ENCODE measurements around the gene ARHGAP10. TPM values are rescaled to one million over a fixed set of nuclear protein-coding genes. Genes with fewer than 3 reads are reported as not detected.

The ARHGAP10 gene
- total RNA-seq, 1 experiment from 2014 or later, result 11.7 TPM

DNA sequence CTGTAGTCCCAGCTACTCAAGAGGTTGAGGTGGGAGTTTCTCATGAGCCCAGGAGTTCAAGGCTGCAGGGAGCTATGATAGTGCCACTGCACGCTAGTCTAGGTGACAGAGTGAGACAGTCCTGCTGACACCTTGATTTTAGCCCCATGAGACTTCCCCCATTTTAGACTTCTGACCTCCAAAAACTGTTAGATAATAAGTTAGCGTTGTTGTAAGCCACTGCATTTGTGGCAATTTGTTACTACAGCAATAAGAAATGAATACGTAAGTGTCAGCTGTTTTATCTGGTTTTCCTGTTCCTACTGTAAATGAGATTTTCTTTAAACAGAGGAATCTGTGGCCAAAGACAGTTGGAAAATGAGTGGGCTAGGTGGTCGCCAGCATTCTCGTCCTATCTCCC lies 83.9 kb downstream of the ARHGAP10 start:
- no peaks in the 10 kb centered on the region for H3K9me3 ChIP-seq (ENCODE audit: control insufficient read depth, insufficient read depth, low read depth, low read length)
- in situ Hi-C loops (cut with HindIII; ENCODE audit: low pct_unique_long_range_greater_than_20kb, low sequenced_read_pairs) (no loop called here), intact Hi-C loops (cut with micrococcal nuclease; ENCODE audit: unreplicated experiment) (no loop called here)
- no TSS peak for BruUV-seq (replicated peaks)
- H3K27ac ChIP-seq (ENCODE audit: low read length), result no peak overlapping the region
- peaks cover 5% of the 10 kb centered on the region; the same call in 1 of the 2 replicates for H3K4me1 ChIP-seq (ENCODE audit: control insufficient read depth, insufficient read depth, low read length)
- CTCF ChIA-PET, result no interaction called here
- no peak for TF ChIP-seq TCF7L2 (IDR thresholded peaks at IDR 0.05; ENCODE audit: low read depth, low read length)
- no peak for TF ChIP-seq POLR2AphosphoS5 (IDR thresholded peaks at IDR 0.05; ENCODE audit: low read depth, low read length)
- TF ChIP-seq, protein P1, sequence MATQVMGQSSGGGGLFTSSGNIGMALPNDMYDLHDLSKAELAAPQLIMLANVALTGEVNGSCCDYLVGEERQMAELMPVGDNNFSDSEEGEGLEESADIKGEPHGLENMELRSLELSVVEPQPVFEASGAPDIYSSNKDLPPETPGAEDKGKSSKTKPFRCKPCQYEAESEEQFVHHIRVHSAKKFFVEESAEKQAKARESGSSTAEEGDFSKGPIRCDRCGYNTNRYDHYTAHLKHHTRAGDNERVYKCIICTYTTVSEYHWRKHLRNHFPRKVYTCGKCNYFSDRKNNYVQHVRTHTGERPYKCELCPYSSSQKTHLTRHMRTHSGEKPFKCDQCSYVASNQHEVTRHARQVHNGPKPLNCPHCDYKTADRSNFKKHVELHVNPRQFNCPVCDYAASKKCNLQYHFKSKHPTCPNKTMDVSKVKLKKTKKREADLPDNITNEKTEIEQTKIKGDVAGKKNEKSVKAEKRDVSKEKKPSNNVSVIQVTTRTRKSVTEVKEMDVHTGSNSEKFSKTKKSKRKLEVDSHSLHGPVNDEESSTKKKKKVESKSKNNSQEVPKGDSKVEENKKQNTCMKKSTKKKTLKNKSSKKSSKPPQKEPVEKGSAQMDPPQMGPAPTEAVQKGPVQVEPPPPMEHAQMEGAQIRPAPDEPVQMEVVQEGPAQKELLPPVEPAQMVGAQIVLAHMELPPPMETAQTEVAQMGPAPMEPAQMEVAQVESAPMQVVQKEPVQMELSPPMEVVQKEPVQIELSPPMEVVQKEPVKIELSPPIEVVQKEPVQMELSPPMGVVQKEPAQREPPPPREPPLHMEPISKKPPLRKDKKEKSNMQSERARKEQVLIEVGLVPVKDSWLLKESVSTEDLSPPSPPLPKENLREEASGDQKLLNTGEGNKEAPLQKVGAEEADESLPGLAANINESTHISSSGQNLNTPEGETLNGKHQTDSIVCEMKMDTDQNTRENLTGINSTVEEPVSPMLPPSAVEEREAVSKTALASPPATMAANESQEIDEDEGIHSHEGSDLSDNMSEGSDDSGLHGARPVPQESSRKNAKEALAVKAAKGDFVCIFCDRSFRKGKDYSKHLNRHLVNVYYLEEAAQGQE (IDR thresholded peaks at IDR 0.05; ENCODE audit: insufficient read depth in 1 of 2, low read depth in 2 of 2, low read length in 1 of 2), result no peak
- DNase-seq (ENCODE audit: low read depth, low spot score), result no peak
- POLR2A ChIA-PET, result no interaction called here
- no peak overlapping the region for H3K4me3 ChIP-seq (ENCODE audit: low read depth in 2 of 2, low read length in 2 of 2)
- no peaks in the 10 kb centered on the region for H3K36me3 ChIP-seq (ENCODE audit: control insufficient read depth, insufficient read depth, low read length)
- H3K27me3 ChIP-seq (ENCODE audit: control insufficient read depth, insufficient read depth, low read length), result no peaks in the 10 kb centered on the region
- ATAC-seq, result no peak

DNA sequence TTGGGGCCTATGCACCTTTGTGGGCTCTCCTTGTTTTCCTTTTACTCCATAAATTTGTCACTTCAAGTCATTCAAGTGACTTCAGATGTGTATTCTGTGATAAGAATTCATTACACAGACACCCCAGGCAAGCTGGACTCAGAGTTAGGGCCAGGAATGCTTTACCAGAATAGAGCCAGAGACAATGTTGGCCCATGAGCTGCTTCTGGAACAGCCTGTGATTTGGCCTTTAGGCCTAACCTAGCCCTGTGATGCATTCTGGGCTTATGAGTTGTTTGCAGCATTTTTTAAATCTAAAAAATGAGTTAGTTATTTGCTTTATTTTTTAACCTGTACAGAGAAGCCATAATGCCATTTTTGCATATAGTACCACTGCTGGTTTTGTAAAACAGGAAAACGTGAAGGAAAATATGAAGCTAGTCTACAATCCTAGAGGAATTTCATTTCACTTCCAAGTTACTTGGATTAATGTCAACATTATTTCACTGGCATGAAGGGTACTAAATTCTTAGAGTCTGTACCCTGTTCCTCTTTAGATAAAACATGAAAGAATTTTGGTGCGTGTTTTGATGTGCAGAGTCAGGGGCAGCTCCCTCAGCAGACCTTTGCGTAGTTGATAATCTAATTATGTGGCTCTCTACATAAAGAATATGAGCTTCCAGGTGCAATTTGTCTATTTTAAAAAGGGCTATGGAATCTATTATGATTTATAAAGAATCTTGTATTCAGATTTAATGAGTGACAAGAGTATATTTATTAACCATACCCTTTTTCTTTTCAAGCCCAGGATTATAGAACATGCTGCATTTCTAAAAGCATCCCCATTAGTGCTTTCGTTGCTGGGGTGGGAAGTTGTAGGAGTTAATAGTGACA lies 84.7 kb downstream of the ARHGAP10 start:
- TF ChIP-seq, protein P1 (IDR thresholded peaks at IDR 0.05; ENCODE audit: insufficient read depth in 1 of 2, low read depth in 2 of 2, low read length in 1 of 2), result no peak
- TF ChIP-seq SIN3A (IDR thresholded peaks at IDR 0.05; ENCODE audit: borderline replicate concordance, insufficient read depth, low read depth, low read length), result no peak
- no peak for TF ChIP-seq TCF7L2 (IDR thresholded peaks at IDR 0.05; ENCODE audit: low read depth, low read length)
- TF ChIP-seq POLR2AphosphoS5 (IDR thresholded peaks at IDR 0.05; ENCODE audit: low read depth, low read length), result no peak
- POLR2A ChIA-PET, result no interaction called here
- Histone ChIP-seq H3K9me3 (ENCODE audit: control insufficient read depth, insufficient read depth, low read depth, low read length) (no peaks in the 10 kb centered on the region), H3K27me3 (ENCODE audit: control insufficient read depth, insufficient read depth, low read length) (no peaks in the 10 kb centered on the region), H3K27ac (ENCODE audit: low read length) (no peak overlapping the region), H3K4me1 (ENCODE audit: control insufficient read depth, insufficient read depth, low read length) (peaks cover 5% of the 10 kb centered on the region; the same call in 1 of the 2 replicates), H3K36me3 (ENCODE audit: control insufficient read depth, insufficient read depth, low read length) (no peaks in the 10 kb centered on the region), H3K4me3 (ENCODE audit: low read depth in 2 of 2, low read length in 2 of 2) (no peak overlapping the region)
- in situ Hi-C loops (cut with HindIII; ENCODE audit: low pct_unique_long_range_greater_than_20kb, low sequenced_read_pairs), result no loop called here
- DNase-seq (ENCODE audit: low read depth, low spot score) (no peak), ATAC-seq (no peak)
- no TSS peak for BruUV-seq (replicated peaks)
- CTCF ChIA-PET, result no interaction called here
- intact Hi-C loops (cut with micrococcal nuclease; ENCODE audit: unreplicated experiment), result no loop called here

All from Panc1 (cell line).